Stimulated activated CD4-positive, alpha-beta T cell treated with anti-CD3 and anti-CD28 coated beads, Interleukin-12 subunit alpha, Interleukin-12 subunit beta, amount 100 ng/mL, for 24 hours (primary cell): ENCODE results near the gene TNRC6C.
A peak's percentile ranks its signal among the peaks of the same experiment; 100 is the strongest.
"Not testable (repeated sequence)": the region's sequence is repeated elsewhere in the genome, so short reads cannot be mapped to it uniquely, and the experiment has no call there.

Experiments
- DNase-seq, 2 experiments: peaks; one replicate each; pipeline ENCODE4 v3.0.0-alpha.2; 2020; ENCODE audit warnings: low read depth in 2 of 2

Gene TNRC6C

DNA sequence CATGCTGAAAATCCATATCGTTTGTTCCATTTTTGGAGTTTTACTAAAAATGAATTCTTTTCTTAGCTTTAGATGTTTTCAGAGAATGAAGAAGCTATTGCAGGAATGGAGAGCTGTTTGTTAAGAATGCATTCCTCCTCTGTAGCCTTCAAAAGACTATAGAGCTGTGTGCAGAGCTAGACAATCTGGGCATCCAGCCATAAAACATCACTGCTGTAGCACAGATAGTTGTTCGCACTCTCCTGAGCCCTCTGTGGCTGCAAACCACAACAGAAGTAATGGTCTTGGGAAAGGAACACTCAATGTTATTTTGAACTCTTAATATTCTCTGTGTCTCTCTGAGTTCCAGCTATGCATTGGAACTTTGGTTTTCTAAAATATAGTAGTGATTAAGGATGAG lies 4.9 kb downstream of the TNRC6C start:
- peak in 1 of 2 experiments; percentile 2 for DNase-seq

DNA sequence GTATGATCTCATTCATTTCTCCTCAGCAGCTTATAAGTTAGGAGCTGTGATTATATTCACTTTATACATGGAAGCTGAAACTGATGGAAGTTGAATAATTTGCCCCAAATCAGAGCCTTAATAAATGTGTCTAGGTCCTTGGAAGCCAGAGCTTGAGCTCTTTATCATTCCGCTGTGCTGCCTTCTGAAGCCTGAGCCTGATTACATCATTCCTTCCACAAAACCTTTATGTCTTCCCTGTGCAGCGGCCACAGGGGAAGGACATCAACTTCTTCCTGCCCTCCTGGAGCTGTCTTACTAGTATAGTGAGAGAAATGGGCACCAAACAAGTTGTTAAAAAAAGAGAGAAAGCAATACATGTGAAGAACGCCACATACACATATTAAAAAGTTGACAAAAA lies 6.8 kb downstream of the TNRC6C start:
- no peak for DNase-seq

DNA sequence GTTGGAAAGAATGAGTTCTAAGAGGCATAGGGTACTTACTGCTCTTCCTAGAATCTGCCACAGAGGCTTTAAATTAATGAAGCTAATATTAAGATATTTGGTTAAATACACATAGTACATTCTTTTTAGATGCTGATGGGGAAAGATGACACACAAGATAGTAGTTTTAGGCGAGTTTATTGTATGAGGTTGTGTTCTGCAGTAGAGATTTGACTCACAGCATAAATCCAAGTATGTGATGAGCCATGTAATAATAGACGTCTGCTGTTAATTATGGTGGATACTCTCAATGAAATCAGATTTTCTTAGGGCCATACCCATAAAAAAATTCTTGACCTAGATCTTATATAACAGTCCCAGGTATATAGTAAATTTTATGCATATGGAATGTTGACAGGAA lies 8.0 kb downstream of the TNRC6C start:
- DNase-seq: no peak

DNA sequence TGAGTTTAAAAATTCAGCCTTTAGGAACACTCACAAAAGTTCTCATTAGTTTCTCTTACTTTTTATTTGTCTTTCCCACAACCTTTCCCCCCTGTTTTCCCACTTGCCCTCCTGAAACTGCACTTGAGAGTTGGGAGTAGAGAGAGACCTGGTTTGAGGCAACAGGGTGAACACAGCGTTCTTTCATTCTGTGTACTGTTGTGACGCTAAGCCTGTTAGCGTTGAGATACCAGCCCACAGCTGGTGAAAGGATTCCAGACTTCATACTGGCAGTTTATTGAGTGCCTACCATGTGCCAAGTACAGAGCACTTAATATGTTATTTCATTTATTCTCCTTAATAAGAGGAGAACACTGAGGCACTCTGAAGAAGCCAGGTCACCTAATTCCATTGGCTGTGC lies 10.3 kb downstream of the TNRC6C start:
- no peak for DNase-seq

DNA sequence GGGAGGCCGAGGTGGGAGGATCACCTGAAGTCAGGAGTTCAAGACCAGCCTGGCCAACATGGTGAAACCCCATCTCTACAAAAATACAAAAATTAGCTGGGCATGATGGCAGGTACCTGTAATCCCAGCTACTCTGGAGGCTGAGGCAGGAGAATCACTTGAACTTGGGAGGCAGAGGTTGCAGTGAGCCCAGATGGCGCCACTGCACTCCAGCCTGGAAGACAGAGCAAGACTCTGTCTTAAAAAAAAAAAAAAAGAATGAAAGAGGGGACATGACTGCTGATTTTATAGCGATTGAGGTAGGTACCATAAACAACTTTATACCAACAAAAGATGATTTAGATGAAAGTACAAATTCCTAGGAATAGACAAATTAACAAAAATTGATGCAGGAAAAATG lies 13.8 kb downstream of the TNRC6C start:
- DNase-seq: not testable (repeated sequence)

DNA sequence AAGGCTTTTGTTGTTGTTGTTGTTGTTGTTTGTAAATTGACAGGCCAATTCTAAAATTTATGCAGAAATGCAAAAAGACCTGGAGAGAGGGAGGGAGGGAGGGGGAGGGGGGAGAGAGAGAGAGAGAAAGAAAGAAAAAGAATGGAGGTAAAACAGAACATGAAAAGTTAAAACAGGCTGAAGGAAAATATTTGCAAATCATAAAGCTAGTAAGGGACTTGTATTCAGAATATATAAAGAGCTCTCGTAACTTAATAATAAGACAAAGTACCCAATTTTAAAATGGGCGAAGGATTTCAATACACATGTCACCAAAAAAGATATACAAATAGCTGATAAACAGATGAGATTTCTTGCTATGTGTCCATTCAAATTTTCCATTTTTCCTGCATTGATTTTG lies 15.4 kb downstream of the TNRC6C start:
- no peak for DNase-seq

DNA sequence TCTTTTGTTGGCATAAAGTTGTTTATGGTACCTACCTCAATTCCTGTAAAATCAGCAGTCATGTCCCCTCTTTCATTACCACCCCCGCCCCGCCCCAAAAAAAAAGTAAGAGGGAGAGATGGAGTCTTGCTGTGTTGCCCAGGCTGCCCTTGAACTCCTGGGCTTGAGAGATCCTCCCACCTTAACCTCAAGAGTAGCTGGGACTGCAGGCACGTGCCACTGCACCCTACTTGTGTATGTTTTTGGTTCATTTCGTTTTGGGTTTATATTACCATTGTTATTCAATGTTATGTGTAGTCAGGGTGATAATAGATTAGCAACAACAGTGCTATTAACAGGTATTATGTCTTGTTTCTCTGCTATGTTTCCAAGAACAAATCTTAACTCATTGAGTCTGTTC lies 15.9 kb downstream of the TNRC6C start:
- DNase-seq: no peak

DNA sequence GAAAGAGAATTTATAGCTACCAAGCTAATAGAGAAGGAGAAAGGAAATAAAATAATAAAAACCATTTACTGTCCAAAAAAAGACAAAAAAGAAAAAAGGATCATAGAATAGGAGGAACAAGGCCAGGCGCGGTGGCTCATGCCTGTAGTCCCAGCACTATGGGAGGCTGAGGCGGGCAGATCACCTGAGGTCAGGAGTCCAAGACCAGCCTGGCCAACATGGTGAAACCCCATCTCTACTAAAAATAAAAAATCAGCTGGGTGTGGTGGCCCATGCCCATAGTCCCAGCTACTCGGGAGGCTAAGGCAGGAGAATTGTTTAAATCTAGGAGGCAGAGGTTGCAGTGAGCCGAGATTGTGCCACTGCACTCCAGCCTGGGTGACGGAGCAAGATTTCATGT lies 23.9 kb downstream of the TNRC6C start:
- DNase-seq: not testable (repeated sequence)

DNA sequence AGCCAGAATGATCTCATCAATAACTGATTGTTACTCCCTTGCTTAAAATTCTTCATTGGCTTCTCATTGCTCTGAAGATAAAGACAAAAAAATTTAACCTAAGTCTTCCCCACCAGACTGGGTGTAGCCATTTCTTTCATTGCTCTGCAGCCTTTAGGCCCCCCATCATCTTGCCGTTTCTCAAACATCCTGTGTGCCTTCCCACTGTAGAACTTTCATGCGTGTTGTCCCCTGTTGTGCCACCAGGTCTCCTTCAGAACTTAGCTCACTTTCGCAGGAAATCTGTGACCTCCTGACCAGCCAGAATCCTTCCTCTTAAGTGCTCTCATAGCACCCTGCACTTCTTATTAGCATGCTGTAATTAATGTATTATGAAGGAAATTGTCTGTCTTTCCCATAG lies 31.8 kb downstream of the TNRC6C start:
- no peak for DNase-seq

DNA sequence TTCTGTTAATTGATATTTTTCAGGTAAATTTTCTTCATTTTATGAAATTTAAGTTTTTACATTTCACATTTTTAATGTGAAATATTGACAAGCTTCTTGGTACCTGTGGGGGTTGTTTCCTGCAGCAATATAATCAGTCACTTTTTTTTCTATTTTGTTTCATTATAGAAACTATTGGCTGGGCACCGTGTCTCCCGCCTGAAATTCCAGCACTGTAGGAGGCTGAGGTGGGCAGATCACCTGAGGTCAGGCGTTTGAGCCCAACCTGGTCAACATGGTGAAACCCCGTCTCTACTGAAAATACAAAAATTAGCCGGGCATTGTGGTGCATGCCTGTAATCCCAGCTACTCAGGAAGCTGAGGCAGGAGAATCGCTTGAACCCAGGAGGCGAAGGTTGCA lies 35.2 kb downstream of the TNRC6C start:
- not testable (repeated sequence) for DNase-seq

DNA sequence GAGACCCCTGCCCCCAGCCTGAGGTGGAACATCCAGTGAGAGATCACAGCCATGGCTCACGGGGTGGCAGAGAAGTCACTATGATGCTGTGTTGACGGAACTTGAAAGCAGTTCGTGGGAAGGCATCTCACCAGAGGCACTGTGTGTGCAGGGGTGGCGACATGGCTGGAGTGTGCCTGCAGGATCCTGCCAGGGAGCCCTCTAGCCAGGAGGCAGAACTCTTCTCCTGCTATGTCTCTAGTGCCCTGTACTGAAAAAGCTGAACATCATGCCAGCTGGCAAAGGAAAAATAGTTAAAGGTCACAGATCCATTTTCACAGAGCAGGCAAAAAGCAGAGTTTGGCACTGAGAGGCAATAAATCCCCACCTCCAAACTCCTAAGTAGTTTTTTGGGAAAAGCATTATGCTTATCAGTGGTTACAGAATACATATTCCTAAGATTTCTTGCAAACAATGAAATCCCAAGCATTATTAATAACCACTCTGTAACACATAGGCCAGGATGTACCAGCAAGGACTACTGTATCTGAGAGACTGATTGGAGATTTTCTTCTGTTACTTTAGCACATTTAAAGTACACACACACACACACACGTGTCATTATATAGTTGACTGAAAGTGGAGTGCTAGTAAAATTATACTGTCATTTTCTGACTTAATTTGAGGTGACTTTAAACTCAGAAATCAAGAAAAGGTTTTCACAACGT lies 36.8 kb downstream of the TNRC6C start:
- no peak for DNase-seq

DNA sequence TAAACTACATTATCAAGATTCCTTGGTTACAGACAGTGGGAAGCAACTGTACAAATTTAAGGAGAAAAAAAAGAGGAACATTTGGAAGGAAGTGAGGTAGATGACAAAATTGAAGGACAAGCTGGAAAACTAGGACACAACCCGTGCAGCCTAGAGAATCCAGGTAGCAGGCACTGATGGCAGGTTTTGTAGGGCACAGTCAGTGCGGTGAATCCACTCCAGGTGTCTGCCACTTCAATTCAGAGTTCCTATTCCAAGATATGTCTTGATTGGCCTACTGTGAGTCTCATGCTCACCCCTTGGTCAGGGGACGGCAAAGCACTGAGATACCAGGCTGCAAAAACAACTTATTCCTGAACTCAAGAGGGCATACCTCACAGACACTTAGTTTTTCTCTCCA lies 37.8 kb downstream of the TNRC6C start:
- no peak for DNase-seq

DNA sequence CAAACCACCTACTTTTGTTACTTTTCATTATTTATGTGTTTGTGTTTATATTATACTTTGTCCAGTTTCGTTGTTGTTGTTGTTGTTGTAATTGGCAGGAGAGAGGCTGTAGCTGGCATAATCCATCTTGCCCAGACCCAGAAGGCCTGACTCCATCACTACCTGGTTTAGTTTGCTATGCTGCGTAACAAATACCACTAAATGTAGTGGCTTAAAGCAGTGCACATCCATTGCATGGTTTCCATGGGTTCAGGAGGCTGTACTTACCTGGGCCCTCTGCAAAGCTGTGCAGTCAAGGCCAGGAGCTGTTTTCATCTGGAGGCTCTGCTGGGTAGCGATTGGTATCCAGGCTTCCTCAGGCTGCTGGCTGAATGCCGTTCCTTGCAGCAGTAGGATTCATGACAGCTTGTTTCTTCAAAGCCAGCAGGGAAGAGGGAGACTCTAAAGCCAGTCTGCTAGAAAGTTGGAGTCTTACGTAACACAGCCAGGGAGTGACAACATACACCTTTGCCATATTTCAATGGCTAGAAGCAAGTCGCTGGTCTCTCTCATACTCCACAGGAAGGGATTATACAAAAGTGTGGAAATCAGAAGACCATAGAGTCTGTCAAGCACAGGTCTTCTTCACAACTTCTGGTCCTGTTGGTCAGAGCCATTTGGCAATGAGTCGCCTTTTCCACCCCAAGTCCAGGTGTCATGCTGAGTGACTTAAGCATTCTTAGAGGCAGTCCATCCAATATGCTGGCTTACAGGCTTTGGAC lies 41.1 kb downstream of the TNRC6C start:
- DNase-seq: no peak

DNA sequence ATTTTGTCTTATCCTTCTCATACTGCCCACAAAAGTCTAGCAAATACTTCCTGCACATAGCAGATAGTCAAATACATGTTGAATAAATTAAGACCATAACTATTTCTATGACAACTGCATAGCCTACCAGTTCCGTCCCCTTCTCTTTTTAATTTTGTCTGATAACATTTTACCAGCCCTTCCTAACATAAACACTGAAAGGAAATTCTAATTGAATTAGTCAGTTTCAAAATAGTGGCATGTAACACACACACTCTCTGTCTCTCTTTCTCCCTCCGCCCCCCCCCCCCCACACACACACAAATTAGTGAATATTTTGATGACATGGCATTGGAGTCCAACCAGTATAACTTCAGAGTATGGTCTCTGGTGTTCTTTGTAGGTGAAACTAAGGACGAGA lies 41.8 kb downstream of the TNRC6C start:
- no peak for DNase-seq

DNA sequence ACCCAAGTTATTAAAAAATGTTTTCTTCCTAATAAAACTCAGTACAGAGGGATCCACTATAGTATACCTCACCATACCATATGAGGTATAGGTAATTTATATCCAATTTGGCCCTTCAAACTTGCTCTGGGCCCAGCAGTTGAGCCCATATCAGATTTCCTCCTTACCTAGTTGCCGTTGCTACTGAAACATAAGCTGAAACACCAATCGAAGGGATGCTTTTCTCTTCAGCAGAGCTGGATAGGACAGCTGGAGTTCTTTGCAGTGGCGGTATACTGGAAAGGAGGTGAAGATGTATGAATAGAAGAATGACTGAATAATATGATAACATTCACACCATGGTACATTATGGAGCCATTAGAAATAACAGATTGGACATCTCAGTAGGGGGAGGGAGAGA lies 42.7 kb downstream of the TNRC6C start:
- no peak for DNase-seq

DNA sequence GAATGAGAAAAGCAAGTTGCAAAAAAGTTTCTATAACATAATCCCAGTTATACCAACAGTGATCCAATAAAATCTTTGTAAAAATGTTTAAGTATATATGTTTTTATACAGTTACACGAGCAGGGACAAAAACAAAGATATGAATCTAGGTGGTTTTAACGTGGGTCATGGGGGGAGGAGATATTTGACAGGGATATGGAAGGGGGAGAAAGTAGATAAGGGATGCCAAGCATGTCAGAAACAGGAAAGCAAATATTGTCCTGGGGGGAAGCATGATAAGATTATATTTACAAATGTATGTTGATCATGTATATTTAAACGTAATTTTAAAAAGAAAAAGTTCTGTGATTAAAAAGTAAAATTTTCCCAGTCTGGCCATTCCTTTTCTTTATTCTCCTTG lies 43.1 kb downstream of the TNRC6C start:
- DNase-seq: no peak

DNA sequence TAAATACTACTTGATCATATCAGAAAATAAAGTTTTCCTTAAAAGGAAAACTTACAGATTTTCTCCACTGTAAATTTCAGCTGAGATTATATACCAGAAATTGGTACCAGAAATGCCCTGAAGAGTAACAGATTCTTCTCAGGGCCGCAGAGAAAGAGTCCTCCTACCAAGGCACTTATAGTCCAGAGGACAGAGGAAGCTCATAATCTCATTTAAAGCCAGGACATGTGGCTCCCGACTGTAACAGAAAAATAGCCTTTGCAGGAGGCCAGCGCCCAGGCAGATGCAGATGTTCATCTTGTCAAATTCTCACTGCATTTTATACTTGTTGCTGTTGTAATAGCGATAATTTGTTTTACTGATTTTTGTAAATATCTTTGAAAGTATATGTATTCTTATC lies 43.7 kb downstream of the TNRC6C start:
- no peak for DNase-seq

DNA sequence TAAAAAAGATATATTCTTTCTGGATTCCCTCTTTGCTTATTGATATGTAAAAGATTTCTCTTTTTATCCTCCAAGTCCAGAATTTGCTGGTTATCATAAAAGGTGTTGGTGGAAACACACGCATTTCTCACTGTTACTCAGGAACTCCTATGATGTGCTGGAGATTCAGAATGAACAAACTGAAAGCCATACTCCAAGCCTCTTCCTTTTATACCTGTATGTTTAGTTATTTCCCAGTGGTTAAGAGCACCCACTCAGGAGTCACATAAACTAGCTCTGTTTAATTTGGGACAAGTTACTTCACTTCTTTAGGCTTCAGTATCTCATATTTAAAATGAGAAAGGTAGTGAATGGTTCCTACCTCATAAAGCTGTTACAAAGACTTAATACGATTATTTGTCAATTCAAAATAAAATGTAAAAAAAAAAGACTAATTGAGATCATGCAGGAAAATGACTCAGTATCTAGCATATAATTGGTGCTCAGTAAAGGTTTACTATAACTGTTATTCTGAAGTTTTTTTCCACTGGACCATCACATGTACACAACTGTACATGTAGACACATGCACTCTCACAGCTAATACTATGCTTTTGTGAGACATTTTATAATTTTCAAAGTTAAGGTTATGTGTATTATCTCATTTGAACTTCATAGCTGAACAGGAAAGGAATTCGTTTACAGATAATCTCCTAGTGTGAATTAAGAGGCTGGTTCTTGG lies 47.1 kb downstream of the TNRC6C start:
- DNase-seq: no peak

DNA sequence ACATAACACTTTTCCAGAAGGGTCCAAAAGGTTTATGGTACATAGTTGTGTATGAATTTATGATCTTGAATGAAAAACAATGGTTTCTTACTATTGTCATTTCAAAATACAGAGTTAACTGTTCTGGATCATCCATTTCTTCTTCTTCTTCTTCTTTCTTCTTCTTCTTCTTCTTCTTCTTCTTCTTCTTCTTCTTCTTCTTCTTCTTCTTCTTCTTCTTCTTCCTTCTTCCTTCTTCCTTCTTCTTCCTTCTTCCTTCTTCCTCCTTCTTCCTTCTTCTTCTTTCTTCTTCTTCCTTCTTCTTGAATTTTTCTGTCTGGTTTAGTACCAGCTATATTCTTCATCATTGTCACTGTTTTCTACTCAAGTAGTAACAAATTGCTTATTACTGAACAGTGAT lies 47.8 kb downstream of the TNRC6C start:
- no peak for DNase-seq

DNA sequence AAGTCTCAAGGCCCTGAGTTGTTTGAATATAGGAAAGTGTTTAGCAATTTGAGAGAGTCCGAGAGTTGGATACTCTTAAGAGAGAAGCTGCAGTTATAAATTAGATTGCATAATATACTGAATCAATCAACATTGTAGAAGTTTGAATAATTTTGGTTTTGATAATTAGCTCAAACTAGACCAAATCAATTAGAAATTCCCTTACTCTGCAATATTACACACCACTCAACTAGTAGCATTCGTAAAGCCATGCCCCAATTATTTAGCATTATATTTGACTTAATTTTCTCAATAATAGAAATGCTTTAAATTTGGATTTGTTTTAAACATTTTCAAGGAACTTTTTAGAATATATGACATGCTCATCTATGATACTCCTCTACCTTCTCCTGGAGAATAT lies 49.1 kb downstream of the TNRC6C start:
- DNase-seq: no peak

DNA sequence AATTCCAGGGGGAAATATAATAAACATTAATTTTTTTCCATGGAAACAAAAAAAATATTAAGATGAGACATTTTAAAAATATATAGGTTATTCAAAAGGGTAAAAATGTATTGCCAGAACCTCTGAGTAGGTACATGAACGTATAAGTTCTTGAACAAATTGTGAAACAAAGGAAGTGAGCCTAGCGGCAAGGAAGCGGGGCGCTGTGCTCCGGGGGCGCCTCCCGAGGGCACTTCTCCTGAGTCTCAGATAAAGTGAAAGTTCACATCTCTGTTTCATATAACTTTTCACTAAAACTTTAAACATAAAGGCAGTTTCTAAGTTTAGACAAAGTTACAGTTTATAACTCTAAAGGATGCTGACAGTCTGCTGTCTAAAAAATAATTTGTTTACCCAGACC lies 52.3 kb downstream of the TNRC6C start:
- DNase-seq: no peak

DNA sequence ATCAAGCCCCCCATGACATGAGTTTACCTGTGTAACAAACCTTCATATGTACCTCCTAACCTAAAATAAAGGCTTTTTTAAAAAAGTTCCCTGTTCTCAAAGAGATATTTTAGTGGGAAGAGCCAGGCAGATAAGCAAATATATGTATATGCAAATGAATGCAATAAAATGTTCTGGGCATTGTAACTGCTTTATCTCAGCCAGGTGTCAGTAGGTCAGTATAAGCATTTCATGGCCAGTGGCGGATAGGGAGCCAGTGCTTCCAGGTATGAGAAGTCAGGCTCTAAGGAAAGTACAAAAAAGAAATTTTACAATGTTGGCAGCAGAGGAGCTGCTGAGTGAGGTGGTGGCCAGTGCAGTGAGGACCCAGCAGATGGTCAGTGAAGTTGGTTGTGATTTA lies 53.9 kb downstream of the TNRC6C start:
- DNase-seq: no peak
